DND-41 (cell line): ENCODE results near the gene LYPD6B.

ENCODE experiments used
- EZH2 ChIP-seq: IDR thresholded peaks from 3 replicates; pipeline ENCODE4 v1.6.1; 2012; ENCODE audit warnings: borderline replicate concordance, low read depth, mild to moderate bottlenecking, moderate library complexity, low read length, inconsistent platforms; ENCODE audit not compliant: severe bottlenecking
- TF ChIP-seq, protein P1 (sequence below): IDR thresholded peaks from 2 replicates; pipeline ENCODE4 v1.5.1; 2012; ENCODE audit warnings: borderline replicate concordance, low read length, moderate library complexity, mild to moderate bottlenecking; ENCODE audit not compliant: poor library complexity, severe bottlenecking; ENCODE audit errors: extremely low read depth

DNA sequence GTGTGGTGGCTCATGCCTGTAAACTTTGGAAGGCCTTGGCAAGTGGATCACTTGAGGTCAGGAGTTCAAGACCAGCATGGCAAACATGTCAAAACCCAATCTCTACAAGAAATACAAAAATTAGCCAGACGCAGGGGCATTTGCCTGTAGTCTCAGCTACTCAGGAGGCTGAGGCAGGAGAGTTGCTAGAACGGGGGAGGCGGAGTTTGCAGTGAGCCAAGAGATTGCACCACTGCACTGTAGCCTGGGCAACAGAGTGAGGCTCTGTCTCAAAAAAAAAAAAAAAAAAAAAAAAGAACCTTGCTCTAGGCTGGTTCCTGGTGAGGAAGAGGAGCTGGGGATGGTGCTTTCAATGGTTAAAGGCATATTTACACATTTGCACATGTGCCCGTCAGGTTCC lies 129.4 kb downstream of the LYPD6B start:
- TF ChIP-seq, protein P1, sequence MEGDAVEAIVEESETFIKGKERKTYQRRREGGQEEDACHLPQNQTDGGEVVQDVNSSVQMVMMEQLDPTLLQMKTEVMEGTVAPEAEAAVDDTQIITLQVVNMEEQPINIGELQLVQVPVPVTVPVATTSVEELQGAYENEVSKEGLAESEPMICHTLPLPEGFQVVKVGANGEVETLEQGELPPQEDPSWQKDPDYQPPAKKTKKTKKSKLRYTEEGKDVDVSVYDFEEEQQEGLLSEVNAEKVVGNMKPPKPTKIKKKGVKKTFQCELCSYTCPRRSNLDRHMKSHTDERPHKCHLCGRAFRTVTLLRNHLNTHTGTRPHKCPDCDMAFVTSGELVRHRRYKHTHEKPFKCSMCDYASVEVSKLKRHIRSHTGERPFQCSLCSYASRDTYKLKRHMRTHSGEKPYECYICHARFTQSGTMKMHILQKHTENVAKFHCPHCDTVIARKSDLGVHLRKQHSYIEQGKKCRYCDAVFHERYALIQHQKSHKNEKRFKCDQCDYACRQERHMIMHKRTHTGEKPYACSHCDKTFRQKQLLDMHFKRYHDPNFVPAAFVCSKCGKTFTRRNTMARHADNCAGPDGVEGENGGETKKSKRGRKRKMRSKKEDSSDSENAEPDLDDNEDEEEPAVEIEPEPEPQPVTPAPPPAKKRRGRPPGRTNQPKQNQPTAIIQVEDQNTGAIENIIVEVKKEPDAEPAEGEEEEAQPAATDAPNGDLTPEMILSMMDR = no peak
- TF ChIP-seq EZH2 = no peak
